A673 (cell line): Measurements from ENCODE around the gene PTBP1.

Experiments
- CTCF ChIP-seq: fragments of 300-800, 200-600 bp; sonication (generic); conservative IDR thresholded peaks from 2 replicates; pipeline ENCODE4 v1.5.1; 2017; ENCODE audit warnings: low read depth, mild to moderate bottlenecking, antibody characterized with exemption, low read length, moderate library complexity, mixed read lengths
- EZH2 ChIP-seq: fragments of 200-600 bp; sonication (generic); IDR thresholded peaks from 2 replicates; pipeline ENCODE4 v1.6.1; 2017; ENCODE audit warnings: borderline replicate concordance, low read depth, mild to moderate bottlenecking, mixed read lengths, antibody characterized with exemption, low read length; ENCODE audit not compliant: poor library complexity, severe bottlenecking

- TF ChIP-seq CTCF (no peak), EZH2 (no peak)
Observed at GRCh38 chr19:755063-755462, 42.2 kb upstream of the PTBP1 start.
